DOHH2 (cell line): Measurements from ENCODE around the gene FAM25G.

ENCODE experiments used
- CTCF ChIP-seq: fragments of 200-600 bp; sonication (generic); IDR thresholded peaks from one replicate; pipeline ENCODE4 v1.5.1; 2014; ENCODE audit warnings: antibody characterized with exemption, mild to moderate bottlenecking, low read depth, low read length; ENCODE audit not compliant: poor library complexity, severe bottlenecking
- EZH2phosphoT487 ChIP-seq: fragments of 200-600 bp; sonication (generic); IDR thresholded peaks from 2 replicates; pipeline ENCODE4 v1.6.1; 2017; ENCODE audit warnings: borderline replicate concordance, mild to moderate bottlenecking, antibody characterized with exemption, low read length, moderate library complexity, mixed read lengths

GRCh38 chr10:47449979-47450378, 41.5 kb downstream of the FAM25G start:
- TF ChIP-seq CTCF: no peak
- TF ChIP-seq EZH2phosphoT487: no peak
